ENCODE results near the gene ZIK1. TPM values are rescaled to one million over a fixed set of nuclear protein-coding genes. Genes with fewer than 3 reads are reported as not detected.

The ZIK1 gene
- total RNA-seq, 4 donors from 2014 or later, result 2.0 to 12.7 (median 4.3) TPM

GRCh38 chr19:57633832-57634131, 49.8 kb downstream of the ZIK1 start:
- DNase-seq (ENCODE audit: low spot score in 2 of 2), result no peak
- no peak for TF ChIP-seq CTCF (IDR thresholded peaks at IDR 0.05)
- no peak for TF ChIP-seq POLR2A (IDR thresholded peaks at IDR 0.05)
- peak overlapping the region; percentile 81 for H3K4me3 ChIP-seq (ENCODE audit: low read depth, poor library complexity, severe bottlenecking)
- intact Hi-C loops (cut with DNase I; ENCODE audit: low total_unique reads), result no loop called here
- WGBS, 2 donors, result 44 to 52% methylated on average over 6 of the region's 6 CpGs

DNA sequence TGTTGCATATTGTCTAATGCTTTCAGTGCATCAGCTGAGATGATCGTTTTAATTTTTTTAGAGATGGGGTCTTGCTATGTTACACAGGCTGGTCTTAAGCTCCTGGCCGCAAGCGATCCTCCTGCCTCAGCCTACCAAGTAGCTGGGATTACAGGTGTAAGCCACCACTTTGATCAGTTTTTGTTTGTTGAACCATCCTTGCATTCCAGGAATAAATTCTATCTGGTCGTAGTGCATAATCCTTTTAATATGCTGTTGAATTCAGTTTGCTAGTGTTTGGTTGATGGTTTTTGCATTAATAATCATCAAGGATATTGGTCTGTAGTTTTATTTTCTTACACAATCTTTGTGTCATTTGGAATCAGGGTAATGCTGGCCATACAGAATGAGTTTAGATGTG, 53.4 kb downstream of the ZIK1 start:
- 93 to 95% methylated on average over 4 of the region's 4 CpGs for WGBS, 2 donors
- TF ChIP-seq CTCF (IDR thresholded peaks at IDR 0.05) (no peak), POLR2A (IDR thresholded peaks at IDR 0.05) (no peak)
- H3K4me3 ChIP-seq (ENCODE audit: low read depth, poor library complexity, severe bottlenecking), result no peak overlapping the region
- no peak for DNase-seq (ENCODE audit: low spot score in 2 of 2)
- intact Hi-C loops (cut with DNase I; ENCODE audit: low total_unique reads), result no loop called here

DNA sequence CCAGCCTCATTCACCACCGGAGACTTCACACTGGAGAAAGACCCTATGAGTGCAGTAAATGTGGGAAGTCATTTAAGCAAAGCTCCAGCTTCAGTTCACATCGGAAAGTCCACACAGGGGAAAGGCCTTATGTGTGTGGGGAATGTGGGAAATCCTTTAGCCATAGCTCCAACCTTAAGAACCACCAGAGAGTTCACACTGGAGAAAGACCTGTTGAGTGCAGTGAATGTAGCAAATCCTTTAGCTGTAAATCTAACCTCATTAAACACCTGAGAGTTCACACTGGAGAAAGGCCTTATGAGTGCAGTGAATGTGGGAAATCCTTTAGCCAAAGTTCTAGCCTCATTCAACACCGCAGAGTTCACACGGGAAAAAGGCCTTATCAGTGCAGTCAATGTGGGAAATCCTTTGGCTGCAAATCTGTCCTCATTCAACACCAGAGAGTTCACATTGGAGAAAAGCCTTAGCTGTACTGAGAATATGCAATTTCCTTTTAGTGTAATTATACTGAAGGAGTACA, 57.8 kb downstream of the ZIK1 start:
- no peak for TF ChIP-seq CTCF (IDR thresholded peaks at IDR 0.05)
- no peak for TF ChIP-seq POLR2A (IDR thresholded peaks at IDR 0.05)
- 95 to 98% methylated on average over 4 of the region's 4 CpGs for WGBS, 2 donors
- intact Hi-C loops (cut with DNase I; ENCODE audit: low total_unique reads), result no loop called here
- no peak overlapping the region for H3K4me3 ChIP-seq (ENCODE audit: low read depth, poor library complexity, severe bottlenecking)
- no peak for DNase-seq (ENCODE audit: low spot score in 2 of 2)

DNA sequence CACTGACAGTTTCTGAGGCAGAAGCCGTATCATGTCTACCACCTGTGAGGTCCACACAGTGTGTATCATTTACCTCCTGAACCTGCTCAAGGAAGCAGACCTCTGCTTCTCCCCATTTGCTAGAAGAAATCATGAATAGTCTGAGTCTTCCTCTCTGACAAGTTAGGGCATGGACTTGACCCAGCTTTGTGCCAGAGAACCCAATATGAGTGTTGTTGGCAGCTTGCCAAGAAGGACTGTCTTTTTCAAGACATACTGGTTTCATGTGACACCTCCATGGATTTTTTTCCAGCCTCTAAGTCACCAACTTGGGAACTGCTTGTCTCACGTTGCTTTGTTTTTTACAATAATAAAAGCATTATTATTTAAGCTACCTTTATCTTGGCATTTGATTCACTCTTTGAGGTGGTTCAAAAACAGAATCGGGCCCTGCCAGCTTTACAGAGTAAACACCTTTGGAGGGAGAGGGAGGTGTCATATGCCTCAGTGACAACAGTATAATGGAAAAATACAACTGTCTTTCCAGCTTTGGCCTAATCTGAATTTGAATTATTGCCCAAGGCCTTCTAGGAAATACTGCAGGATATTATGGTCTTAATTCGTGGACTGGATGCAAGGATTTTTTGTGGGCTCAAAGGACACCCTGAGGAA, 58.6 kb downstream of the ZIK1 start:
- TF ChIP-seq CTCF (IDR thresholded peaks at IDR 0.05) (no peak), POLR2A (IDR thresholded peaks at IDR 0.05) (no peak)
- intact Hi-C loops (cut with DNase I; ENCODE audit: low total_unique reads), result no loop called here
- WGBS, 2 donors, result 70 to 84% methylated on average over 4 of the region's 4 CpGs
- no peak overlapping the region for H3K4me3 ChIP-seq (ENCODE audit: low read depth, poor library complexity, severe bottlenecking)
- DNase-seq (ENCODE audit: low spot score in 2 of 2), result no peak

Other genes with a start within 250 kb of the ZIK1 start
- gene ZNF304, start 232.9 kb upstream of the ZIK1 start, total RNA-seq, result 10 to 100 TPM in 1 of 4 donors, 1 to 10 TPM in 3; 8.3 to 11.8 (median 8.9) TPM
- gene TRAPPC2B, start 220.6 kb upstream of the ZIK1 start, total RNA-seq, result 10 to 100 TPM; 11.3 to 20.1 (median 19.5) TPM
- 1 to 10 TPM in 3 of 4 donors, under 1 TPM in 1; 0.42 to 2.4 (median 1.4) TPM for gene ZNF547, start 220.6 kb upstream of the ZIK1 start, total RNA-seq
- gene ZNF548, start 194.3 kb upstream of the ZIK1 start, total RNA-seq, result 10 to 100 TPM; 20.3 to 29.3 (median 23.5) TPM
- gene ZNF17, start 173.0 kb upstream of the ZIK1 start, total RNA-seq, result 10 to 100 TPM in 2 of 4 donors, 1 to 10 TPM in 2; 8.9 to 30.3 (median 14.0) TPM
- 10 to 100 TPM in 3 of 4 donors, 1 to 10 TPM in 1; 7.8 to 16.1 (median 12.9) TPM for gene ZNF749, start 148.8 kb upstream of the ZIK1 start, total RNA-seq
- gene VN1R1, start 127.0 kb upstream of the ZIK1 start, total RNA-seq, result 1 to 10 TPM in 1 of 4 donors, under 1 TPM in 3; 0.25 to 1.4 (median 0.86) TPM
- 10 to 100 TPM; 11.6 to 18.3 (median 12.2) TPM for gene ZNF772, start 106.6 kb upstream of the ZIK1 start, total RNA-seq
- 10 to 100 TPM in 3 of 4 donors, 1 to 10 TPM in 1; 7.8 to 26.6 (median 13.4) TPM for gene ZNF419, start 96.4 kb upstream of the ZIK1 start, total RNA-seq
- 10 to 100 TPM in 3 of 4 donors, 1 to 10 TPM in 1; 5.7 to 30.8 (median 17.5) TPM for gene ZNF773, start 84.2 kb upstream of the ZIK1 start, total RNA-seq
- gene ZNF549, start 56.8 kb upstream of the ZIK1 start, total RNA-seq, result 1 to 10 TPM; 4.4 to 5.5 (median 4.9) TPM
- 10 to 100 TPM in 3 of 4 donors, 1 to 10 TPM in 1; 9.8 to 19.2 (median 13.5) TPM for gene ZNF550, start 24.3 kb upstream of the ZIK1 start, total RNA-seq
- 10 to 100 TPM in 1 of 4 donors, 1 to 10 TPM in 3; 6.7 to 10.2 (median 8.4) TPM for gene ZNF416, start 5.2 kb upstream of the ZIK1 start, total RNA-seq
- gene ZNF530, start 15.7 kb downstream of the ZIK1 start, total RNA-seq, result 10 to 100 TPM in 1 of 4 donors, 1 to 10 TPM in 3; 4.8 to 16.9 (median 6.1) TPM
- gene ZNF134, start 30.1 kb downstream of the ZIK1 start, total RNA-seq, result 10 to 100 TPM; 19.1 to 42.5 (median 34.6) TPM
- gene ZNF211, start 49.0 kb downstream of the ZIK1 start, total RNA-seq, result 10 to 100 TPM; 12.9 to 33.5 (median 17.7) TPM
- gene ZSCAN4, start 84.8 kb downstream of the ZIK1 start, total RNA-seq, result under 1 TPM in 2 of 4 donors, not detected in 2; 0.39 to 0.71 TPM
- 10 to 100 TPM in 3 of 4 donors, 1 to 10 TPM in 1; 9.3 to 20.8 (median 19.5) TPM for gene ZNF551, start 97.8 kb downstream of the ZIK1 start, total RNA-seq
- gene ZNF154, start 125.1 kb downstream of the ZIK1 start, total RNA-seq, result 1 to 10 TPM in 1 of 4 donors, under 1 TPM in 3; 0.15 to 1.0 (median 0.77) TPM
- 1 to 10 TPM in 2 of 4 donors, under 1 TPM in 2; 0.88 to 4.3 (median 2.0) TPM for gene ZNF671, start 143.5 kb downstream of the ZIK1 start, total RNA-seq
- 10 to 100 TPM in 3 of 4 donors, 1 to 10 TPM in 1; 9.5 to 23.7 (median 13.0) TPM for gene ZNF776, start 162.7 kb downstream of the ZIK1 start, total RNA-seq
- 10 to 100 TPM in 3 of 4 donors, 1 to 10 TPM in 1; 9.1 to 21.4 (median 17.5) TPM for gene ZNF586, start 185.5 kb downstream of the ZIK1 start, total RNA-seq
- gene ZNF552, start 230.8 kb downstream of the ZIK1 start, total RNA-seq, result 1 to 10 TPM; 5.4 to 7.0 (median 5.9) TPM
- gene ZNF587B, start 246.2 kb downstream of the ZIK1 start, total RNA-seq, result 10 to 100 TPM; 11.8 to 16.7 (median 13.7) TPM